ENCODE data around the gene ARPC4.

DNA sequence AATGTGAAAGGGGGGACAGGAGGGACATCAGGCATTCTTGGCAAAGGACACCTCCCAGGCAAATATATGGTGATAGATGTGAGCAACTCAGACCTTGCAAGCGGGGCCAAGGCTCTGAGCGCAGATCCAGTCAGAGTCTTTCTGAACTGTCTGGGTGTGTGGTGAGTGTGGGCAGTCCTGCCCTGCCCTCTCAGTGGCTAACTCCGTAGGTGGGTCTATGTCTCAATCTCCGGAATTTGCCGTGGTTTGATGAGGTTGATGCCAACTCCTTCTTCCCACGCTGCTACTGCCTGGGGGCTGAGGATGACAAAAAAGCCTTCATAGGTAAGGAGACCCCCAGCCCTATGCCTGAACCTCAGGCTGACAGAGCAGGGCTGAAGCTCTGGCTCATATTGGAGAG, 24.6 kb downstream of the ARPC4 start:
- TF ChIP-seq TBL1XR1 (IDR thresholded peaks at IDR 0.05; ENCODE audit: low read depth, low read length): no peak
- TF ChIP-seq JUNB (IDR thresholded peaks at IDR 0.05): no peak
- TF ChIP-seq CEBPB (IDR thresholded peaks at IDR 0.05; ENCODE audit: borderline replicate concordance in 1 of 2, low read depth in 2 of 2, low read length in 2 of 2): no peak
- no peak for TF ChIP-seq EZH2 (IDR thresholded peaks at IDR 0.05; ENCODE audit: borderline replicate concordance, control insufficient read depth, low read depth, low read length)
- TF ChIP-seq, protein P1, sequence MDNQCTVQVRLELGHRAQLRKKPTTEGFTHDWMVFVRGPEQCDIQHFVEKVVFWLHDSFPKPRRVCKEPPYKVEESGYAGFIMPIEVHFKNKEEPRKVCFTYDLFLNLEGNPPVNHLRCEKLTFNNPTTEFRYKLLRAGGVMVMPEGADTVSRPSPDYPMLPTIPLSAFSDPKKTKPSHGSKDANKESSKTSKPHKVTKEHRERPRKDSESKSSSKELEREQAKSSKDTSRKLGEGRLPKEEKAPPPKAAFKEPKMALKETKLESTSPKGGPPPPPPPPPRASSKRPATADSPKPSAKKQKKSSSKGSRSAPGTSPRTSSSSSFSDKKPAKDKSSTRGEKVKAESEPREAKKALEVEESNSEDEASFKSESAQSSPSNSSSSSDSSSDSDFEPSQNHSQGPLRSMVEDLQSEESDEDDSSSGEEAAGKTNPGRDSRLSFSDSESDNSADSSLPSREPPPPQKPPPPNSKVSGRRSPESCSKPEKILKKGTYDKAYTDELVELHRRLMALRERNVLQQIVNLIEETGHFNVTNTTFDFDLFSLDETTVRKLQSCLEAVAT (IDR thresholded peaks at IDR 0.05): no peak
- TF ChIP-seq CTCF (IDR thresholded peaks at IDR 0.05 in 2 of 3, conservative IDR thresholded peaks at IDR 0.05 in 1 of 3; ENCODE audit: control insufficient read depth in 2 of 3, extremely low read depth in 1 of 3, insufficient read depth in 1 of 3, low read depth in 3 of 3, low read length in 3 of 3): no peak
- no peak for TF ChIP-seq CREB1 (IDR thresholded peaks at IDR 0.05; ENCODE audit: low read depth)
- TF ChIP-seq, protein P2, sequence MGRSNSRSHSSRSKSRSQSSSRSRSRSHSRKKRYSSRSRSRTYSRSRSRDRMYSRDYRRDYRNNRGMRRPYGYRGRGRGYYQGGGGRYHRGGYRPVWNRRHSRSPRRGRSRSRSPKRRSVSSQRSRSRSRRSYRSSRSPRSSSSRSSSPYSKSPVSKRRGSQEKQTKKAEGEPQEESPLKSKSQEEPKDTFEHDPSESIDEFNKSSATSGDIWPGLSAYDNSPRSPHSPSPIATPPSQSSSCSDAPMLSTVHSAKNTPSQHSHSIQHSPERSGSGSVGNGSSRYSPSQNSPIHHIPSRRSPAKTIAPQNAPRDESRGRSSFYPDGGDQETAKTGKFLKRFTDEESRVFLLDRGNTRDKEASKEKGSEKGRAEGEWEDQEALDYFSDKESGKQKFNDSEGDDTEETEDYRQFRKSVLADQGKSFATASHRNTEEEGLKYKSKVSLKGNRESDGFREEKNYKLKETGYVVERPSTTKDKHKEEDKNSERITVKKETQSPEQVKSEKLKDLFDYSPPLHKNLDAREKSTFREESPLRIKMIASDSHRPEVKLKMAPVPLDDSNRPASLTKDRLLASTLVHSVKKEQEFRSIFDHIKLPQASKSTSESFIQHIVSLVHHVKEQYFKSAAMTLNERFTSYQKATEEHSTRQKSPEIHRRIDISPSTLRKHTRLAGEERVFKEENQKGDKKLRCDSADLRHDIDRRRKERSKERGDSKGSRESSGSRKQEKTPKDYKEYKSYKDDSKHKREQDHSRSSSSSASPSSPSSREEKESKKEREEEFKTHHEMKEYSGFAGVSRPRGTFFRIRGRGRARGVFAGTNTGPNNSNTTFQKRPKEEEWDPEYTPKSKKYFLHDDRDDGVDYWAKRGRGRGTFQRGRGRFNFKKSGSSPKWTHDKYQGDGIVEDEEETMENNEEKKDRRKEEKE (IDR thresholded peaks at IDR 0.05): no peak
